OCI-LY1 (cell line): Measurements from ENCODE around the gene DPM3.

Source experiments
- H2AFZ ChIP-seq: fragments of 200-600 bp; sonication (generic), shearing (Covaris generic); 2 replicates; pipeline ENCODE4 v1.6.0; 2014; ENCODE audit warnings: antibody characterized with exemption, mild to moderate bottlenecking, low read length
- H3F3A ChIP-seq: fragments of 200-600 bp; sonication (generic), shearing (Covaris generic); 2 replicates; pipeline ENCODE4 v1.6.0; 2014; ENCODE audit warnings: mild to moderate bottlenecking, antibody characterized with exemption, low read length, moderate library complexity; ENCODE audit not compliant: insufficient read depth
- H3K27ac ChIP-seq: fragments of 200-600 bp; sonication (generic); 2 replicates; pipeline ENCODE4 v1.5.1; 2014; ENCODE audit warnings: low read length, mixed run types, mild to moderate bottlenecking, low read depth; ENCODE audit not compliant: poor library complexity, severe bottlenecking
- H3K27me3 ChIP-seq: fragments of 200-600 bp; sonication (generic); 2 replicates; pipeline ENCODE4 v1.6.0; 2014; ENCODE audit warnings: antibody characterized with exemption, mild to moderate bottlenecking, low read length, moderate library complexity; ENCODE audit not compliant: insufficient read depth
- H3K36me3 ChIP-seq: fragments of 200-600 bp; sonication (generic); 2 replicates; pipeline ENCODE4 v1.6.1; 2014; ENCODE audit warnings: mild to moderate bottlenecking, antibody characterized with exemption, low read length, moderate library complexity, mixed read lengths; ENCODE audit not compliant: insufficient read depth
- H3K4me1 ChIP-seq: fragments of 200-600 bp; sonication (generic); 2 replicates; pipeline ENCODE4 v1.5.1; 2014; ENCODE audit warnings: mild to moderate bottlenecking, low read length, moderate library complexity; ENCODE audit not compliant: insufficient read depth, severe bottlenecking
- H3K4me2 ChIP-seq: fragments of 200-600 bp; sonication (generic), shearing (Covaris generic); 2 replicates; pipeline ENCODE4 v1.6.1; 2014; ENCODE audit warnings: low read length
- H3K4me3 ChIP-seq: fragments of 200-600 bp; sonication (generic); 2 replicates; pipeline ENCODE4 v1.5.1; 2014; ENCODE audit warnings: low read length, low read depth, mild to moderate bottlenecking, mixed read lengths; ENCODE audit not compliant: poor library complexity, severe bottlenecking
- H3K79me2 ChIP-seq: fragments of 200-600 bp; shearing (Covaris generic); 2 replicates; pipeline ENCODE4 v1.6.1; 2016; ENCODE audit warnings: mixed run types, low read length, mixed read lengths; ENCODE audit not compliant: insufficient read depth
- H3K9ac ChIP-seq: fragments of 200-600 bp; sonication (generic), shearing (Covaris generic); 2 replicates; pipeline ENCODE4 v1.6.1; 2014; ENCODE audit warnings: mild to moderate bottlenecking, low read length, mixed read lengths
- H3K9me2 ChIP-seq: fragments of 200-600 bp; sonication (generic), shearing (Covaris generic); 2 replicates; pipeline ENCODE4 v1.6.1; 2014; ENCODE audit warnings: low read depth, mild to moderate bottlenecking, low read length, mixed read lengths
- H3K9me3 ChIP-seq: fragments of 200-600 bp; shearing (Covaris generic); 2 replicates; pipeline ENCODE4 v1.6.1; 2014; ENCODE audit warnings: low read length, mixed read lengths
- H4K20me1 ChIP-seq: fragments of 200-600 bp; sonication (generic), shearing (Covaris generic); 2 replicates; pipeline ENCODE4 v1.6.0; 2016; ENCODE audit warnings: mild to moderate bottlenecking, low read length; ENCODE audit not compliant: insufficient read depth
- EZH2 ChIP-seq: fragments of 200-600 bp; sonication (generic), shearing (Covaris generic); IDR thresholded peaks from 2 replicates; pipeline ENCODE4 v1.8.0; 2017; ENCODE audit warnings: borderline replicate concordance, mixed run types, mild to moderate bottlenecking, antibody characterized with exemption, low read length, moderate library complexity, mixed read lengths
- TF ChIP-seq, protein P1 (sequence below): fragments of 200-600 bp; sonication (generic), shearing (Covaris generic); IDR thresholded peaks from 2 replicates; pipeline ENCODE4 v1.5.1; 2017; ENCODE audit warnings: mild to moderate bottlenecking, antibody characterized with exemption, low read length, moderate library complexity, mixed read lengths

Gene DPM3

DNA sequence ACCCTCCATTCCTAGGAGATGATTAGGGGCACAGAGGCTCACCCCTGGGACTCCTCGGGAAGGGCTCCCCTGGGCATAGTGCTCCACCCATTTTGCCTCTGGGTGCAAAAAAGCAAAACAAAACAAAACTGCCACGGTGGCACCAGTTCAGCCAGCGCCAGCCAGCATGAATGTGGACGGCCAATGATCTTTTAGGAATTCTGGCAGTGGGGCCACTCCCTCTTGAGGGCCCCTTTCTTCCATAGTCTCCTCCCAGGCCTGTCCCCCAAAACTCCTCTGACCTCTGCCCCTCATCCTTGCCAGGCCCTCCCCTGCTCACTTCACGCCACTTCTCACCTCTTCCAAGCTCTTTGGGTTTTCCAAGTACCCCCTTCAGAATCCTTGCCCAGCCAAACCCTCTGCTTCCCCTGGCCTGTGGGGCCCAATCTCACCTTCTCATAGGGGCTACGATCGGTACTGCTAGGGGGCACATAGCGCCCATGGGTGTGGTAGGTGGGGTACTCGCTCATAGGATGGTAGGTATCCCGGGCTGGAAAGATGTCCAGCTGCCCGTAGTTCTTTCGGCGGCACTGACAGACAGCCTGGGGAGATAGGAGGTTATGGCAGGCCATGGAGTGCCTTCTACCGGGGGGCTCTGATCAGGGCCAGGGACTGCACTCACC, 46.6 kb upstream of the DPM3 start:
- no peaks in the 10 kb centered on the region for H3K79me2 ChIP-seq
- no peak overlapping the region for H2AFZ ChIP-seq
- H3K36me3 ChIP-seq, result no peaks in the 10 kb centered on the region
- no peaks in the 10 kb centered on the region for H3K9me3 ChIP-seq
- no peaks in the 10 kb centered on the region for H3F3A ChIP-seq
- no peaks in the 10 kb centered on the region for H3K9me2 ChIP-seq
- no peaks in the 10 kb centered on the region; the same call in 1 of the 2 replicates for H3K27me3 ChIP-seq
- H3K4me2 ChIP-seq, result no peak overlapping the region
- TF ChIP-seq EZH2, result no peak
- TF ChIP-seq, protein P1, sequence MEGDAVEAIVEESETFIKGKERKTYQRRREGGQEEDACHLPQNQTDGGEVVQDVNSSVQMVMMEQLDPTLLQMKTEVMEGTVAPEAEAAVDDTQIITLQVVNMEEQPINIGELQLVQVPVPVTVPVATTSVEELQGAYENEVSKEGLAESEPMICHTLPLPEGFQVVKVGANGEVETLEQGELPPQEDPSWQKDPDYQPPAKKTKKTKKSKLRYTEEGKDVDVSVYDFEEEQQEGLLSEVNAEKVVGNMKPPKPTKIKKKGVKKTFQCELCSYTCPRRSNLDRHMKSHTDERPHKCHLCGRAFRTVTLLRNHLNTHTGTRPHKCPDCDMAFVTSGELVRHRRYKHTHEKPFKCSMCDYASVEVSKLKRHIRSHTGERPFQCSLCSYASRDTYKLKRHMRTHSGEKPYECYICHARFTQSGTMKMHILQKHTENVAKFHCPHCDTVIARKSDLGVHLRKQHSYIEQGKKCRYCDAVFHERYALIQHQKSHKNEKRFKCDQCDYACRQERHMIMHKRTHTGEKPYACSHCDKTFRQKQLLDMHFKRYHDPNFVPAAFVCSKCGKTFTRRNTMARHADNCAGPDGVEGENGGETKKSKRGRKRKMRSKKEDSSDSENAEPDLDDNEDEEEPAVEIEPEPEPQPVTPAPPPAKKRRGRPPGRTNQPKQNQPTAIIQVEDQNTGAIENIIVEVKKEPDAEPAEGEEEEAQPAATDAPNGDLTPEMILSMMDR, result no peak
- peaks cover 17% of the 10 kb centered on the region for H3K4me1 ChIP-seq
- H3K4me3 ChIP-seq, result no peak overlapping the region
- no peak overlapping the region for H3K27ac ChIP-seq
- H3K9ac ChIP-seq, result no peak overlapping the region
- no peaks in the 10 kb centered on the region for H4K20me1 ChIP-seq

DNA sequence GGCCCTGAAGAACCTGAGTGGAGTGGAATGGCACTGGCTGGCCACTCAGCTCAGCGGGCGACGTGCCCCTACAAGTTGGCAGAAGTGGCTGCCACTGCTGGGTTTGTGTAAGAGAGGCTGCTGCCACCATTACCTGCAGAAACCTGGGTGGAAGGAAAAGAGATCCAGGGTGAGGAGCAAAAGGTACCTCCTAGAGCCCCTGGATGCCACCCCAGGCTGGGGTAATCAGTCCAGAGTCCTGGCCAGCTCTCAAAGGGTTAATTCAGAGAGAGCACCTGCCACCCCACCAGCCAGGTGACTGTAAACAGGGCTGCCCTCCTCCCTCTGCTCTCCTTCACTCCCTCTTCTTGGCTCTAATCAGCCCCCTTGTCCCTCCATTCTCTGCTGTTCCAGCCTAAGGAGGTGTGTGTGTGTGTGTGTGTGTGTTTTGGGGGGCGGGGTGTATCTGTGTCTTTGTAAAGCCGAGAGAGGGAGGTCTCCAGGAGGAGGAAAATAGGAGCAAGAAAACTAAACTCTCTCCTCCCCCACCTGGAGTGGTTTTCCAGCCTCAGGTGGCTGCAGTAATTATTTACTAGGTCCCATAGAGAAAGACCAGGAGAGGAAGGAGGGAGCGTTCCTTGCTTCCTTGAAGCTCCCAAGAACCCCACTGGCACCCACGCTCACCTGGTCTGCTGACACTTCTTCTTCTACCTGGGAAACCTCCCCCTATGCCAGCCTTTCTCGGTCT, 45.9 kb upstream of the DPM3 start:
- peaks cover 17% of the 10 kb centered on the region for H3K4me1 ChIP-seq
- H2AFZ ChIP-seq, result no peak overlapping the region
- TF ChIP-seq EZH2, result no peak
- TF ChIP-seq, protein P1, result no peak
- no peak overlapping the region for H3K4me2 ChIP-seq
- no peaks in the 10 kb centered on the region for H4K20me1 ChIP-seq
- no peaks in the 10 kb centered on the region; the same call in 1 of the 2 replicates for H3K27me3 ChIP-seq
- H3K9me2 ChIP-seq, result no peaks in the 10 kb centered on the region
- no peaks in the 10 kb centered on the region for H3K36me3 ChIP-seq
- H3K9ac ChIP-seq, result no peak overlapping the region
- no peaks in the 10 kb centered on the region for H3K9me3 ChIP-seq
- no peak overlapping the region for H3K27ac ChIP-seq
- no peaks in the 10 kb centered on the region for H3F3A ChIP-seq
- no peaks in the 10 kb centered on the region for H3K79me2 ChIP-seq
- H3K4me3 ChIP-seq, result no peak overlapping the region

DNA sequence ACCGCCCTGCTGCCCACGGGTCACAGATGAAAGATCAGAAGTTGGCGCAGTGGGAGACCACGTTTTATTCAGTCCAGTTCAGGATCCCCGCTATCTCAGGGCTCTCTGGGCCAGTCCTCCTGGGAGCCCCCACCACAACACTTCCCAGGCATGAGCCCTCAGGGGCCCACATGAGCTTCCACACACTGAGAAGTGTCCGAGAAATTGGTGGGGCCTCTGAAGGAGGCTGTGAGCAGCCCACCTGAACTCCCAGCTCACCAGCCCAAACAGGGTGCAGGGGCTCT, 45.4 kb upstream of the DPM3 start:
- Histone ChIP-seq H3K9ac (no peak overlapping the region), H3K27me3 (no peaks in the 10 kb centered on the region; the same call in 1 of the 2 replicates), H3K27ac (no peak overlapping the region), H3K79me2 (no peaks in the 10 kb centered on the region), H3F3A (no peaks in the 10 kb centered on the region), H3K4me1 (peaks cover 17% of the 10 kb centered on the region), H2AFZ (no peak overlapping the region), H3K4me3 (no peak overlapping the region), H3K9me2 (no peaks in the 10 kb centered on the region), H3K9me3 (no peaks in the 10 kb centered on the region), H3K4me2 (no peak overlapping the region), H4K20me1 (no peaks in the 10 kb centered on the region), H3K36me3 (no peaks in the 10 kb centered on the region)
- TF ChIP-seq EZH2, result no peak
- TF ChIP-seq, protein P1, result no peak
